ENCODE measurements around the gene DPM1. TPM values are rescaled to one million over a fixed set of nuclear protein-coding genes. Genes with fewer than 3 reads are reported as not detected.

Gene DPM1
- total RNA-seq, 1 donor from 2014 or later, result 31.9 TPM

DNA sequence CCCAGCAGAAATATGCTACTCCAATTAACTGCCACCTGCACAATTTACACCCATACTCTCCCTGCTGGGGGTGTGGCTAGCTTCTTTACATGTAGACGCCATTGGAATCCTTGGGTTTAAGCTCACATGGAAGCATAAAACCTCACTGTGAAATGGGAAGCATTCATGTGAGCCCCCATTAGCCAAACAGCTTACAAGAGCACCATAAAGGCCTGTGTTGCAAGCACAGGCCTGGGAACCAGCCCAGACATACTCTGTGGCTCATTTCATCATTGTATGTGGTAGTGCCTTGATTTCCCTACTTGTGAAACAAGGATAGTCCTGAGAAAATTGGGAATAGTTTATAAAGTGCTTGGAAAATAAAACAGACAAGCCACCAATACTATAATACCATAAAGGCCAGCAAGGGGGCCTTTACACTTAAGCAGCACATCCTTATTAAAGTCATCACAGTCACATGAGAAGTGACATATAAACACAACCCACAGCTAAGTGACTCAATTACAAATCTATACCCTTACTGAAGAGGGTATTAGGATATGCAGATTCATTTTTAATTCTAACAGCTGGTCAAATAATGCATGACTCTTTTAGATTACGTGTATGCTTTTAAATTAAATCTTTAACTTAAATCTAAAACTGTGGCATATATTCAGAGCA, 33.9 kb downstream of the DPM1 start:
- Mint-ChIP-seq H3K4me1 (ENCODE audit: low read depth, unreplicated experiment) (peaks cover 52% of the 10 kb centered on the region), H3K27me3 (ENCODE audit: unreplicated experiment) (peaks cover 2% of the 10 kb centered on the region), H3K27ac (ENCODE audit: unreplicated experiment) (no peak overlapping the region), H3K36me3 (ENCODE audit: unreplicated experiment) (no peaks in the 10 kb centered on the region), H3K4me3 (ENCODE audit: unreplicated experiment) (peak overlapping the region; percentile 51), H3K9me3 (ENCODE audit: unreplicated experiment) (peaks cover 2% of the 10 kb centered on the region)
- TF ChIP-seq, protein P1, sequence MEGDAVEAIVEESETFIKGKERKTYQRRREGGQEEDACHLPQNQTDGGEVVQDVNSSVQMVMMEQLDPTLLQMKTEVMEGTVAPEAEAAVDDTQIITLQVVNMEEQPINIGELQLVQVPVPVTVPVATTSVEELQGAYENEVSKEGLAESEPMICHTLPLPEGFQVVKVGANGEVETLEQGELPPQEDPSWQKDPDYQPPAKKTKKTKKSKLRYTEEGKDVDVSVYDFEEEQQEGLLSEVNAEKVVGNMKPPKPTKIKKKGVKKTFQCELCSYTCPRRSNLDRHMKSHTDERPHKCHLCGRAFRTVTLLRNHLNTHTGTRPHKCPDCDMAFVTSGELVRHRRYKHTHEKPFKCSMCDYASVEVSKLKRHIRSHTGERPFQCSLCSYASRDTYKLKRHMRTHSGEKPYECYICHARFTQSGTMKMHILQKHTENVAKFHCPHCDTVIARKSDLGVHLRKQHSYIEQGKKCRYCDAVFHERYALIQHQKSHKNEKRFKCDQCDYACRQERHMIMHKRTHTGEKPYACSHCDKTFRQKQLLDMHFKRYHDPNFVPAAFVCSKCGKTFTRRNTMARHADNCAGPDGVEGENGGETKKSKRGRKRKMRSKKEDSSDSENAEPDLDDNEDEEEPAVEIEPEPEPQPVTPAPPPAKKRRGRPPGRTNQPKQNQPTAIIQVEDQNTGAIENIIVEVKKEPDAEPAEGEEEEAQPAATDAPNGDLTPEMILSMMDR (IDR thresholded peaks at IDR 0.05; ENCODE audit: partially characterized antibody, unreplicated experiment), result no peak
- DNase-seq, result no peak

DNA sequence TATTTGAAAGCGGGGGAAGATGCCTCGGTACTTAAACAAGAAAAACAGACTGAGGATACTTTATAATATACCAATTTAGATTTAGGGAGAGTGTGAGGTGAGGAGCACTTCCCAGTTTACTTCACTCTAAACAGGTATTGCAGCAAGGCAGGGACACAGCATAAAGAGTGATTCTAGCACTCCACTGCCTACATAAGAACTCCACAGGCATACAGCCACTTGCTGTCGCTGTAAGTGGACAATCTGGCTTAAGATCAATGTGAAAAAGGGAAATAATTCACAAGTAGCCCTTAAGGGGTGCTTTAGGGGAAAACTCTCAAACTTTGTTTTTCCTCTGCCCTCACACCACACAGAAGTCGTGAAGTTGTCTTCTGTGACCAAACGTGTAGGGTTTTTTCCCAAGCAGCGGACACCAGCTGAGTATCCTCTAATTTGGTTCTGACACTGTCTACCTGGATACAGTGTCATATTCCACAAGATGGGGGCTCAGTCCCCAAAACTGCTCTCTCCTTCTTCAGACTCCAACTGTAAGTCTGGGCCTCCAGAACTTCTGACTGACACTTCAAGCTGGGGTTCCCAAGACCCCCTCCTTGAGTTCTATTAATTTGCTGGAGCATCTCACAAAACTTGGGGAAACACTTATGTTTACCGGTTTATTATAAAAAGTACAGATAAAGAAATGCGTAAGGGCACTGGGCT, 36.4 kb downstream of the DPM1 start:
- Mint-ChIP-seq H3K27me3 (ENCODE audit: unreplicated experiment) (no peaks in the 10 kb centered on the region), H3K4me1 (ENCODE audit: low read depth, unreplicated experiment) (peaks cover 50% of the 10 kb centered on the region), H3K27ac (ENCODE audit: unreplicated experiment) (no peak overlapping the region), H3K9me3 (ENCODE audit: unreplicated experiment) (no peaks in the 10 kb centered on the region), H3K4me3 (ENCODE audit: unreplicated experiment) (peak overlapping the region; percentile 15), H3K36me3 (ENCODE audit: unreplicated experiment) (no peaks in the 10 kb centered on the region)
- DNase-seq, result no peak
- TF ChIP-seq, protein P1 (IDR thresholded peaks at IDR 0.05; ENCODE audit: partially characterized antibody, unreplicated experiment), result no peak

DNA sequence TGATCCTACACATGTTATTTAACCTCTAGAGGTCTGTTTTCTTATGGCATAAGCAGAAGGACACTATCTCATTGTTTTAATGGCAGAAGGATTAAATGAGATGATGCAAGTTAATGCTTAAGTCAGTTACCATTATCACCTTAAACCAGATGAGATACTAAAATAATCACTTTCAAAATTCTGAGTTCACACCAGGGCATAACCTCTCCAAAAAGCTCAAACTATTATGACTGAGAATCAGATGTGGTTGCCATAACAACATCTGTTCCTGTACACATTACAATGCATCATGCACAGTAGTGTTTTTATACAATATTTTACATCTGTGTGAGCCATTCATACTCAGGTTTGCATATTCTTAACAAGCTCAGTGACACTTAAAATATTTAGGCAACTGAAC, 37.3 kb downstream of the DPM1 start:
- no peaks in the 10 kb centered on the region for H3K9me3 Mint-ChIP-seq (ENCODE audit: unreplicated experiment)
- no peak overlapping the region for H3K4me3 Mint-ChIP-seq (ENCODE audit: unreplicated experiment)
- H3K27me3 Mint-ChIP-seq (ENCODE audit: unreplicated experiment), result no peaks in the 10 kb centered on the region
- no peak overlapping the region for H3K27ac Mint-ChIP-seq (ENCODE audit: unreplicated experiment)
- TF ChIP-seq, protein P1 (IDR thresholded peaks at IDR 0.05; ENCODE audit: partially characterized antibody, unreplicated experiment), result no peak
- H3K4me1 Mint-ChIP-seq (ENCODE audit: low read depth, unreplicated experiment), result peaks cover 53% of the 10 kb centered on the region
- H3K36me3 Mint-ChIP-seq (ENCODE audit: unreplicated experiment), result no peaks in the 10 kb centered on the region
- no peak for DNase-seq

DNA sequence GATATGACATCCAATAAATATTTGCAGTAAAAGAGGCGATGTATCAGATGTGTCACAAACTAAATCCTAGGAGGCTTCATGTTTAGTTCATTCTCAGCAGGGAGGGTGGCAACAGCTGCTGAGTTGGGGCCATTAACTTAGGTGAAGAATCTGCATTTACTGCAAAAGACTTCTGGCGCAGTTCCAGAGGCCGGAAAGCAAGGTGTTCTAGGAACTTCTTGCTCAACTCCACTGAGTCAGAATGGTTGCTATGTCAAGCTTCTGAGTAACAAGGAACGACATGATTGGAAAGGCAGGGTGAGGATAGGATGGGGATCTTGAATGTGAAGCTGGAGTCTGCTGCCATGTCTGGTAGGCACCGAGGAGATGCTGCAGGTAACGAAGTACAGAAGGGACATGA, 38.8 kb downstream of the DPM1 start:
- no peaks in the 10 kb centered on the region for H3K9me3 Mint-ChIP-seq (ENCODE audit: unreplicated experiment)
- H3K4me1 Mint-ChIP-seq (ENCODE audit: low read depth, unreplicated experiment), result peaks cover 51% of the 10 kb centered on the region
- no peaks in the 10 kb centered on the region for H3K27me3 Mint-ChIP-seq (ENCODE audit: unreplicated experiment)
- no peak for DNase-seq
- H3K27ac Mint-ChIP-seq (ENCODE audit: unreplicated experiment), result peak overlapping the region; percentile 62
- H3K36me3 Mint-ChIP-seq (ENCODE audit: unreplicated experiment), result no peaks in the 10 kb centered on the region
- H3K4me3 Mint-ChIP-seq (ENCODE audit: unreplicated experiment), result peak overlapping the region; percentile 17
- TF ChIP-seq, protein P1 (IDR thresholded peaks at IDR 0.05; ENCODE audit: partially characterized antibody, unreplicated experiment), result no peak

DNA sequence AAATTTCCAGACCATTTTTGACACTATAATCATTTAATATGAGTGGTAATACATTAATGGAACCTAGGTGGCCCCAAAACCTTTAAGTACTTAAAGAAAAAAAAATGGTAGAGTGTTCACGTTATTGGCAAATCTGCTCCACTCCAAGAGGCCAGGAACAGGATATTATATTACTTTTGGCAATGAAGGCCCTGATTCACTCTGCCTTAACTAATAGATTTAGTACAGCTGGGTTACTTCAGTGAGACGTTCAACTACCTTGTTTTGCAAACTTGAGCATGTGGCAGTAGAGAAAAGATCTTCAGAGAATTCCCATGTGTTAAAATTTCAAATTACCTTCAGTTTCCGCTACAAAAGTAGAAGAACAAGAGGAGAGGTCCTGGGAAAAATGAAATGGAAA, 39.9 kb downstream of the DPM1 start:
- Mint-ChIP-seq H3K4me3 (ENCODE audit: unreplicated experiment) (no peak overlapping the region), H3K27ac (ENCODE audit: unreplicated experiment) (no peak overlapping the region), H3K27me3 (ENCODE audit: unreplicated experiment) (no peaks in the 10 kb centered on the region), H3K9me3 (ENCODE audit: unreplicated experiment) (no peaks in the 10 kb centered on the region), H3K4me1 (ENCODE audit: low read depth, unreplicated experiment) (peaks cover 58% of the 10 kb centered on the region), H3K36me3 (ENCODE audit: unreplicated experiment) (no peaks in the 10 kb centered on the region)
- DNase-seq, result no peak
- TF ChIP-seq, protein P1 (IDR thresholded peaks at IDR 0.05; ENCODE audit: partially characterized antibody, unreplicated experiment), result no peak

Measured in glutamatergic neuron (in vitro differentiated cells).